ENCODE measurements around the gene SMYD3.

GRCh38 chr1:246199086-246199645 is 307.9 kb downstream of the SMYD3 start:
- TF ChIP-seq, protein P1, sequence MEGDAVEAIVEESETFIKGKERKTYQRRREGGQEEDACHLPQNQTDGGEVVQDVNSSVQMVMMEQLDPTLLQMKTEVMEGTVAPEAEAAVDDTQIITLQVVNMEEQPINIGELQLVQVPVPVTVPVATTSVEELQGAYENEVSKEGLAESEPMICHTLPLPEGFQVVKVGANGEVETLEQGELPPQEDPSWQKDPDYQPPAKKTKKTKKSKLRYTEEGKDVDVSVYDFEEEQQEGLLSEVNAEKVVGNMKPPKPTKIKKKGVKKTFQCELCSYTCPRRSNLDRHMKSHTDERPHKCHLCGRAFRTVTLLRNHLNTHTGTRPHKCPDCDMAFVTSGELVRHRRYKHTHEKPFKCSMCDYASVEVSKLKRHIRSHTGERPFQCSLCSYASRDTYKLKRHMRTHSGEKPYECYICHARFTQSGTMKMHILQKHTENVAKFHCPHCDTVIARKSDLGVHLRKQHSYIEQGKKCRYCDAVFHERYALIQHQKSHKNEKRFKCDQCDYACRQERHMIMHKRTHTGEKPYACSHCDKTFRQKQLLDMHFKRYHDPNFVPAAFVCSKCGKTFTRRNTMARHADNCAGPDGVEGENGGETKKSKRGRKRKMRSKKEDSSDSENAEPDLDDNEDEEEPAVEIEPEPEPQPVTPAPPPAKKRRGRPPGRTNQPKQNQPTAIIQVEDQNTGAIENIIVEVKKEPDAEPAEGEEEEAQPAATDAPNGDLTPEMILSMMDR (IDR thresholded peaks at IDR 0.05), result no peak
- no peak for TF ChIP-seq POLR2A (IDR thresholded peaks at IDR 0.05)
